Tibial artery (tissue), 4 donors: Measurements from ENCODE around the gene CRAMP1.

ENCODE experiments used
- DNase-seq, 2 donors: peaks; one replicate each; pipeline ENCODE4 v3.0.0-alpha.2; 2019
- H3K27ac ChIP-seq, 2 donors: fragments of 200-600 bp; sonication (generic) in 1 of 2; 1 replicate in 1 of 2; 2 replicates in 1 of 2; pipeline ENCODE4 v1.5.1; 2018 to 2019; ENCODE audit warnings: mild to moderate bottlenecking in 1 of 2
- H3K27me3 ChIP-seq, 2 donors: fragments of 200-600 bp; sonication (generic) in 1 of 2; one replicate each; pipeline versions ENCODE4 v1.5.1 to v1.6.0; 2016 to 2019
- H3K36me3 ChIP-seq, 3 donors: fragments of 200-600 bp; sonication (generic) in 2 of 3; one replicate each; pipeline ENCODE4 v1.5.1; 2016 to 2019; ENCODE audit warnings: mild to moderate bottlenecking in 2 of 3
- H3K4me1 ChIP-seq, 4 donors: fragments of 200-600 bp; sonication (generic) in 2 of 4; 1 replicate in 3 of 4; 2 replicates in 1 of 4; pipeline ENCODE4 v1.5.1; 2016 to 2019
- H3K4me3 ChIP-seq, 2 donors: fragments of 200-600 bp; sonication (generic) in 1 of 2; 1 replicate in 1 of 2; 2 replicates in 1 of 2; pipeline ENCODE4 v1.5.1; 2018 to 2019; ENCODE audit warnings: mild to moderate bottlenecking in 2 of 2
- H3K9me3 ChIP-seq, 3 donors: fragments of 200-600 bp; sonication (generic) in 1 of 3; one replicate each; pipeline ENCODE4 v1.5.1; 2016 to 2019
- CTCF ChIP-seq, 2 experiments: fragments of 200-600 bp in 1 of 2; fragments of 450-650 bp in 1 of 2; IDR thresholded peaks; one replicate each; pipeline ENCODE4 v1.5.1; 2017 to 2019; ENCODE audit warnings: antibody characterized with exemption in 2 of 2, mild to moderate bottlenecking in 1 of 2, moderate library complexity in 1 of 2
- intact Hi-C: fragments of 100-400 bp; cut with DNase I; formaldehyde crosslinking; loops from one replicate; pipeline ENCODE4 v1.15.0; 2023; ENCODE audit warnings: low total_unique reads

CRAMP1 gene

GRCh38 chr16:1632638-1632970 is 20.4 kb downstream of the CRAMP1 start:
- H3K9me3 ChIP-seq, result no peaks in the 10 kb centered on the region
- H3K36me3 ChIP-seq, result peaks cover 30 to 83% (median 66%) of the 10 kb centered on the region in 3 donors
- H3K27me3 ChIP-seq, result no peaks in the 10 kb centered on the region
- H3K27ac ChIP-seq, result no peak overlapping the region
- DNase-seq, result no peak
- intact Hi-C loops, result no loop called here
- TF ChIP-seq CTCF (IDR thresholded peaks at IDR 0.05), result no peak
- no peak overlapping the region for H3K4me3 ChIP-seq
- no peaks in the 10 kb centered on the region for H3K4me1 ChIP-seq

- no peak for DNase-seq
- Histone ChIP-seq H3K27me3 (no peaks in the 10 kb centered on the region), H3K9me3 (no peaks in the 10 kb centered on the region), H3K4me1 (no peaks in the 10 kb centered on the region), H3K27ac (no peak overlapping the region), H3K36me3 (peaks cover 37 to 84% (median 73%) of the 10 kb centered on the region in 3 donors), H3K4me3 (no peak overlapping the region)
- intact Hi-C loops, result no loop called here
- TF ChIP-seq CTCF (IDR thresholded peaks at IDR 0.05), result no peak
Observed at GRCh38 chr16:1633310-1633709, 21.1 kb downstream of the CRAMP1 start.

- Histone ChIP-seq H3K9me3 (no peaks in the 10 kb centered on the region), H3K36me3 (peaks cover 50 to 84% (median 73%) of the 10 kb centered on the region in 3 donors)
Observed at GRCh38 chr16:1634541-1634940, 22.4 kb downstream of the CRAMP1 start.

GRCh38 chr16:1635070-1635469 is 22.9 kb downstream of the CRAMP1 start:
- Histone ChIP-seq H3K4me3 (no peak overlapping the region), H3K27ac (no peak overlapping the region), H3K4me1 (no peaks in the 10 kb centered on the region), H3K36me3 (peaks cover 54 to 86% (median 78%) of the 10 kb centered on the region in 3 donors), H3K27me3 (no peaks in the 10 kb centered on the region), H3K9me3 (no peaks in the 10 kb centered on the region)
- intact Hi-C loops, result no loop called here
- DNase-seq, result no peak
- no peak for TF ChIP-seq CTCF (IDR thresholded peaks at IDR 0.05)

More at GRCh38 chr16:1634541-1634940, 22.4 kb downstream of the CRAMP1 start:
- Histone ChIP-seq H3K4me1 (no peaks in the 10 kb centered on the region), H3K27me3 (no peaks in the 10 kb centered on the region), H3K4me3 (no peak overlapping the region), H3K27ac (no peak overlapping the region)
- intact Hi-C loops, result no loop called here
- DNase-seq, result no peak
- TF ChIP-seq CTCF (IDR thresholded peaks at IDR 0.05), result no peak

- TF ChIP-seq CTCF (IDR thresholded peaks at IDR 0.05), result no peak
- intact Hi-C loops, result no loop called here
- no peaks in the 10 kb centered on the region for H3K4me1 ChIP-seq
Observed at GRCh38 chr16:1637526-1637925, 25.4 kb downstream of the CRAMP1 start.

GRCh38 chr16:1638757-1639156 is 26.6 kb downstream of the CRAMP1 start:
- H3K4me3 ChIP-seq, result no peak overlapping the region
- intact Hi-C loops, result no loop called here
- H3K27me3 ChIP-seq, result no peaks in the 10 kb centered on the region
- H3K27ac ChIP-seq, result no peak overlapping the region
- DNase-seq, result no peak
- no peak for TF ChIP-seq CTCF (IDR thresholded peaks at IDR 0.05)
- no peaks in the 10 kb centered on the region for H3K4me1 ChIP-seq
- H3K9me3 ChIP-seq, result no peaks in the 10 kb centered on the region
- H3K36me3 ChIP-seq, result peaks cover 51 to 92% (median 86%) of the 10 kb centered on the region in 3 donors

More at GRCh38 chr16:1637526-1637925, 25.4 kb downstream of the CRAMP1 start:
- peaks cover 60 to 92% (median 86%) of the 10 kb centered on the region in 3 donors for H3K36me3 ChIP-seq
- no peak overlapping the region for H3K27ac ChIP-seq
- H3K9me3 ChIP-seq, result no peaks in the 10 kb centered on the region
- H3K4me3 ChIP-seq, result no peak overlapping the region
- DNase-seq, result no peak
- H3K27me3 ChIP-seq, result no peaks in the 10 kb centered on the region
